Effector memory CD8-positive, alpha-beta T cell (primary cell): ENCODE results near the gene SLC24A3.

ENCODE experiments used
- ATAC-seq: fragments of 150-1000 bp; cut with Tn5 transposase; replicated peaks from 2 replicates; pipeline ENCODE4 v1.10.0; 2021; ENCODE audit warnings: mild to moderate bottlenecking, moderate library complexity
- DNase-seq, 3 experiments: peaks; one replicate each; pipeline ENCODE4 v3.0.0; 2021
- H3K27ac Mint-ChIP-seq, 2 donors: one replicate each; pipeline ENCODE4 v1.8.0; 2022; ENCODE audit warnings: mild to moderate bottlenecking in 2 of 2, mixed read lengths in 2 of 2, moderate library complexity in 2 of 2
- H3K27me3 Mint-ChIP-seq, 2 donors: one replicate each; pipeline ENCODE4 v1.8.0; 2022; ENCODE audit warnings: mixed read lengths in 2 of 2
- H3K36me3 Mint-ChIP-seq: one replicate; pipeline ENCODE4 v1.8.0; 2022; ENCODE audit warnings: mild to moderate bottlenecking, moderate library complexity, mixed read lengths; ENCODE audit not compliant: insufficient read depth
- H3K4me1 Mint-ChIP-seq, 2 donors: one replicate each; pipeline ENCODE4 v1.8.0; 2022; ENCODE audit warnings: low read depth in 2 of 2, mixed read lengths in 2 of 2
- H3K4me3 Mint-ChIP-seq, 2 donors: one replicate each; pipeline ENCODE4 v1.8.0; 2022; ENCODE audit warnings: mild to moderate bottlenecking in 2 of 2, mixed read lengths in 2 of 2, moderate library complexity in 2 of 2
- H3K9me3 Mint-ChIP-seq, 2 donors: one replicate each; pipeline ENCODE4 v1.8.0; 2022; ENCODE audit warnings: mixed read lengths in 2 of 2

The SLC24A3 gene

GRCh38 chr20:19646963-19647362, 434.5 kb downstream of the SLC24A3 start:
- no peak overlapping the region for H3K4me3 Mint-ChIP-seq
- H3K36me3 Mint-ChIP-seq = no peaks in the 10 kb centered on the region
- no peak overlapping the region for H3K27ac Mint-ChIP-seq
- DNase-seq = no peak
- no peaks in the 10 kb centered on the region for H3K4me1 Mint-ChIP-seq
- peaks cover 9 to 28% of the 10 kb centered on the region in 2 donors for H3K27me3 Mint-ChIP-seq
- no peaks in the 10 kb centered on the region for H3K9me3 Mint-ChIP-seq
- ATAC-seq = no peak

DNA sequence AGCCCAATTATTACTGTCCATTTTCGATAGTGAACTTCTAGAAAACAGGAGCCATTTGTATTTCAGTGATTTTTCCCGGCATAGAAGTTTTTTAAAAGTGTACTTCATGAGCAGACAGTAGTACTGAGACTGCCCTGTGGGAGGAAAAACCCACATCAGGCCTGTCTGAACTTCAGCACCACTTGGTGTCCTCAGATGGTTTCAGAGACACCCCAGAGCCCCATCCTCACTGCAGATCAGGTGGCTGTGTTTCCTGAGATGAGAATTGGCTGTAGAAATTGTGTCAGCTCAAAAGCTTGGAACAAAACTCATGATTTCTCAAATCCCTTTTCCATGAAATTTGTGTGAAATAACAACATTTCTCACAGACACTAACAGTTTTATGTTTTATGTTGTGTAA, 435.6 kb downstream of the SLC24A3 start:
- H3K36me3 Mint-ChIP-seq = no peaks in the 10 kb centered on the region
- ATAC-seq (no peak), DNase-seq (no peak)
- H3K4me1 Mint-ChIP-seq = no peaks in the 10 kb centered on the region
- no peaks in the 10 kb centered on the region for H3K9me3 Mint-ChIP-seq
- no peak overlapping the region for H3K27ac Mint-ChIP-seq
- peaks cover 9 to 26% of the 10 kb centered on the region in 2 donors for H3K27me3 Mint-ChIP-seq
- no peak overlapping the region for H3K4me3 Mint-ChIP-seq

DNA sequence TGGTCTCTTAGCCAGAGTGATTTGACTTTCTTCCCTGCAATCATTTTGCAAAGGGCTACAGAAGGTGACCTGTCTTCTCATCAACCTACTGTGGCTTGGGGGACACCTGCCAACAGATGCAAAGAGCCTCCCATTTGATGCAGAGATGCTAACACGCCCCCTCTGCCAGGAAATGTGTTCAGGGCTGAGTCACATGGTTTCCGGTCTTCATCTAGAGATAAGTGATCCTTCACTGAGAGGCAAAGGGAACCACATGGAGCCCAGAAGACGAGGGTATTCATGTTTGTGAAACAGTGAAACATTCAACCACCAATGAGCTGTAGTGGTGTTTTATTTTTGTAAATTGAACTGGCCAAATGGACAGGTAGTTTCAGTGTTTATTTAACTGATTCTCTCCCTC, 436.6 kb downstream of the SLC24A3 start:
- no peaks in the 10 kb centered on the region for H3K9me3 Mint-ChIP-seq
- no peak for DNase-seq
- H3K4me1 Mint-ChIP-seq = no peaks in the 10 kb centered on the region
- H3K4me3 Mint-ChIP-seq = no peak overlapping the region
- H3K27ac Mint-ChIP-seq = no peak overlapping the region
- no peaks in the 10 kb centered on the region for H3K36me3 Mint-ChIP-seq
- peaks cover 15 to 25% of the 10 kb centered on the region in 2 donors for H3K27me3 Mint-ChIP-seq
- ATAC-seq = no peak

GRCh38 chr20:19652591-19653026, 440.2 kb downstream of the SLC24A3 start:
- Mint-ChIP-seq H3K36me3 (no peaks in the 10 kb centered on the region), H3K27ac (no peak overlapping the region), H3K4me1 (no peaks in the 10 kb centered on the region), H3K9me3 (no peaks in the 10 kb centered on the region), H3K27me3 (peaks cover 16 to 25% of the 10 kb centered on the region in 2 donors), H3K4me3 (no peak overlapping the region)
- no peak for ATAC-seq
- DNase-seq = no peak

- no peak for DNase-seq
- Mint-ChIP-seq H3K36me3 (no peaks in the 10 kb centered on the region), H3K27ac (no peak overlapping the region), H3K4me1 (no peaks in the 10 kb centered on the region), H3K9me3 (no peaks in the 10 kb centered on the region), H3K4me3 (no peak overlapping the region), H3K27me3 (peaks cover 22 to 32% of the 10 kb centered on the region in 2 donors)
- ATAC-seq = no peak
Observed at GRCh38 chr20:19653327-19653726, 440.9 kb downstream of the SLC24A3 start.

DNA sequence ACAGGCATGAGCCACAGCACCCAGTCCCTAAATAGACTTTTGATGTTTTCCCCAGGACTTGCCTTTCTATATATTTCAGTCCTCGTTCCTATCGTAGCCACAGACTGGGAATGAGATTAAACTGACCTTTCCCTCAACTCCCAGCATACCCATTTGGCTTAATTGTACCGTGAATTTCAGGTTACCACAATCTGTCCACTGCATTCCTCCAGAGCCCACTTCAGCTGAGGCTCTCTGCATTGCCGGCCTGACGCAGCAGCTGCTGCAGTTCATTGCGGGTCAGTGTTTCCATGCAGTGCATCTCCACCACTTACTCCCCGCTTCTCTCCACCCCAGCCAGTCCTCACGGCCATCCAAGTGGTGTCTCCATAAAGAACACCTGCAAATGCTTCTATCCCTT, 442.5 kb downstream of the SLC24A3 start:
- DNase-seq = no peak
- Mint-ChIP-seq H3K9me3 (no peaks in the 10 kb centered on the region), H3K4me1 (peaks cover 0 to 3% of the 10 kb centered on the region in 2 donors), H3K36me3 (no peaks in the 10 kb centered on the region), H3K27me3 (peaks cover 33 to 42% of the 10 kb centered on the region in 2 donors), H3K4me3 (no peak overlapping the region), H3K27ac (no peak overlapping the region)
- no peak for ATAC-seq

- H3K27me3 Mint-ChIP-seq = peaks cover 50 to 71% of the 10 kb centered on the region in 2 donors
- H3K4me1 Mint-ChIP-seq = peaks cover 0 to 3% of the 10 kb centered on the region in 2 donors
- H3K4me3 Mint-ChIP-seq = no peak overlapping the region
- H3K27ac Mint-ChIP-seq = no peak overlapping the region
- ATAC-seq = peak; percentile 33
- no peaks in the 10 kb centered on the region for H3K36me3 Mint-ChIP-seq
- no peaks in the 10 kb centered on the region for H3K9me3 Mint-ChIP-seq
- DNase-seq = no peak
Observed at GRCh38 chr20:19658137-19658536, 445.7 kb downstream of the SLC24A3 start.

DNA sequence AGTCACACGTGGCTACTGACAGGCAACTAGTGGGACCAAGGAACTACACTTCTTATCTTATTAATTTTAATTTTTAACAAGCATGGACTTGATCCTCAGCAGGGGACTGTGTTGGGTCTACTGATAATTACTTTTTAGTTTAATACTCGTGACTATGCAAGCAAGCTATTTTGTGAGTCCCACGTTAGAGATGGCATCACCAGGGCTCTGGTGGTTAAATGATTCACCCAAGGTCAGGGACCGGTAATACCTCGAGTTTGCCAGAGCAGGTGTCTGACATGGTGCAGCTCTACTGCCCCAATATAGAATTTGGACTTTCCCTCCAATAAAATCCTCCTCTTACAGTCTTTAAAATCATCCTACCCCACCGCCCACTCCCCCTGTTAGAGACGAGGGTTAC, 447.0 kb downstream of the SLC24A3 start:
- Mint-ChIP-seq H3K36me3 (no peaks in the 10 kb centered on the region), H3K4me3 (no peak overlapping the region), H3K4me1 (peaks cover 0 to 3% of the 10 kb centered on the region in 2 donors), H3K27ac (no peak overlapping the region), H3K27me3 (peaks cover 49 to 71% of the 10 kb centered on the region in 2 donors), H3K9me3 (no peaks in the 10 kb centered on the region)
- ATAC-seq (no peak), DNase-seq (no peak)

- no peaks in the 10 kb centered on the region for H3K36me3 Mint-ChIP-seq
- ATAC-seq (no peak), DNase-seq (no peak)
- no peak overlapping the region for H3K4me3 Mint-ChIP-seq
- peaks cover 48 to 58% of the 10 kb centered on the region in 2 donors for H3K27me3 Mint-ChIP-seq
- H3K9me3 Mint-ChIP-seq = no peaks in the 10 kb centered on the region
- H3K4me1 Mint-ChIP-seq = peaks cover 0 to 3% of the 10 kb centered on the region in 2 donors
- H3K27ac Mint-ChIP-seq = no peak overlapping the region
Observed at GRCh38 chr20:19660808-19661378, 448.5 kb downstream of the SLC24A3 start.

DNA sequence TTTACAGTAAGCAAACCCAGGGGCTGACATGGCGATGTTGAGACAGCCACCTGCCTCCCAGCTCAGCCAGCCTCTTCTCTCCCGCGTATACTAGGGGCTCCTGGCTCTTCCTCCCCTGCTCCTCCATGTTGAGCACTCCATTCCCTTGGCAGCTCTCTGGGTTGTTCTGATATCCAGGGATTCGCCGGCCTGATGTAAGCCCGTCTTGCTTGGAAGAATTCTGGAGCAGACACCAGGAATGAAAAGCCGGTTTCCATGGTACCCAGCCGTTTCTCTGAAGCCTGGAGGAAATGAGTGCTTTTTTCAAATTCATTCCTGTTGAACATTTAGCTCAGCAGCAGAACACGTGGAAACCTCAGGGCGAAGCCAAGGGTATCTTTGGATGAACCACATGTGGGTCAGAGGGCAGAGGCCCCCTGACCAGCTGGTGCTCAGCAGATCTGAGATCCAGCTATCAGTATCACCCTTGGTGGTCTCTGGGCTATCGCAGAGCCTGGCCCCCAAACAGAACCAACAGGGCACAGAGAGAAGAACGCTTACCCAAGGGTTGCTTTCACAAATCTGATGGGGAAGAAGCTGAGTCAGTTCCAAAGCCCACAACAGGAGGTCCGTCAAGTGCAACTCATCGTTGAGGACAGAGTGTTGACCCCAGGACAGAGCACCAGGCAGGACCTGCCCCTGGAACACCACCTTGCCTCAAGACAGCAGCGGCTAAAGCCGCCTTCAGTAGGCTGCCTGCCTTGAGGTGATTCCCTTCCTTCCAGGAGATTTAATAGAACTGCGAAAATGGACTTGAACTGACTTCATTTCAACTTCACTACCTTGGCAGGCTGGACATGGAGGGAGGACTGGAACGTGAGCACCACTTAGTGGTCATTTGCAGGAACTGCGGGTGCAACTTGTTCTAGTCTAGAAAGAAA, 449.5 kb downstream of the SLC24A3 start:
- Mint-ChIP-seq H3K36me3 (no peaks in the 10 kb centered on the region), H3K27me3 (peaks cover 50 to 67% of the 10 kb centered on the region in 2 donors), H3K27ac (no peak overlapping the region), H3K4me1 (peaks cover 0 to 3% of the 10 kb centered on the region in 2 donors), H3K4me3 (no peak overlapping the region), H3K9me3 (no peaks in the 10 kb centered on the region)
- DNase-seq = peak; percentile 21 to 30 (median 24)
- ATAC-seq = peak; percentile 33

GRCh38 chr20:19662637-19662995, 450.2 kb downstream of the SLC24A3 start:
- DNase-seq (no peak), ATAC-seq (no peak)
- Mint-ChIP-seq H3K27me3 (peaks cover 47 to 65% of the 10 kb centered on the region in 2 donors), H3K27ac (no peak overlapping the region), H3K4me3 (no peak overlapping the region), H3K9me3 (no peaks in the 10 kb centered on the region), H3K4me1 (peaks cover 0 to 3% of the 10 kb centered on the region in 2 donors), H3K36me3 (no peaks in the 10 kb centered on the region)

GRCh38 chr20:19668418-19668817, 456.0 kb downstream of the SLC24A3 start:
- no peak for DNase-seq
- Mint-ChIP-seq H3K36me3 (no peaks in the 10 kb centered on the region), H3K4me3 (no peak overlapping the region), H3K27me3 (peaks cover 25 to 26% of the 10 kb centered on the region in 2 donors), H3K4me1 (no peaks in the 10 kb centered on the region), H3K27ac (no peak overlapping the region), H3K9me3 (no peaks in the 10 kb centered on the region)
- no peak for ATAC-seq

DNA sequence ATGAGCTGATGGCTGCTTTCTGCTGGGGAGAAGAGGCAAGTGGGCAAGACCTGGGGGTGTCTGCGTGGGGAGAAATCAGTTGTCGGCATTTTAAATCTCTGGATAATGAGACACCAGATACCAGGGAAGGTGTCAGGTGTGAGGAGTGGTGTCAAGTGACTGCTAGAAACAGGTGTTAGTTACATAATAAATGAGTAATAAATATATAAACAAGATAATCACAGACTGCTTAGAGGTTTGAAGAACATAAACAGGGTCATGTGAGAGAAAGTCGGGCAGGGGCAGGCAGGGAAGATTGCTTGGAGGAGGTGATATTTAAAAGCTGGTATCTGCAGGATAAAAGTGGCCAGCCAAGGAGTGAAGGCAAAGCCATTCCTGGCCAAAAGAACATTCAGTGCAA, 458.4 kb downstream of the SLC24A3 start:
- no peak for ATAC-seq
- no peak overlapping the region for H3K27ac Mint-ChIP-seq
- no peak for DNase-seq
- H3K4me1 Mint-ChIP-seq = no peaks in the 10 kb centered on the region
- no peaks in the 10 kb centered on the region for H3K9me3 Mint-ChIP-seq
- no peak overlapping the region for H3K4me3 Mint-ChIP-seq
- H3K27me3 Mint-ChIP-seq = peaks cover 17 to 21% of the 10 kb centered on the region in 2 donors
- H3K36me3 Mint-ChIP-seq = no peaks in the 10 kb centered on the region

GRCh38 chr20:19671374-19671773, 458.9 kb downstream of the SLC24A3 start:
- no peaks in the 10 kb centered on the region for H3K36me3 Mint-ChIP-seq
- no peak overlapping the region for H3K27ac Mint-ChIP-seq
- H3K4me3 Mint-ChIP-seq = no peak overlapping the region
- H3K9me3 Mint-ChIP-seq = no peaks in the 10 kb centered on the region
- no peaks in the 10 kb centered on the region for H3K4me1 Mint-ChIP-seq
- ATAC-seq (no peak), DNase-seq (no peak)
- H3K27me3 Mint-ChIP-seq = peaks cover 15 to 21% of the 10 kb centered on the region in 2 donors
